ENCODE results near the gene MAP3K20. TPM values are rescaled to one million over a fixed set of nuclear protein-coding genes. Genes with fewer than 3 reads are reported as not detected.
"Not testable (repeated sequence)": the region's sequence is repeated elsewhere in the genome, so short reads cannot be mapped to it uniquely, and the experiment has no call there.

The MAP3K20 gene
- polyA plus RNA-seq, 3 donors, result 26.4 to 28.7 (median 27.3) TPM

- no peak for DNase-seq (ENCODE audit: extremely low read depth in 1 of 11, low read depth in 9 of 11, low spot score in 4 of 11)
Observed at GRCh38 chr2:173171924-173172643, 96.4 kb downstream of the MAP3K20 start.

DNA sequence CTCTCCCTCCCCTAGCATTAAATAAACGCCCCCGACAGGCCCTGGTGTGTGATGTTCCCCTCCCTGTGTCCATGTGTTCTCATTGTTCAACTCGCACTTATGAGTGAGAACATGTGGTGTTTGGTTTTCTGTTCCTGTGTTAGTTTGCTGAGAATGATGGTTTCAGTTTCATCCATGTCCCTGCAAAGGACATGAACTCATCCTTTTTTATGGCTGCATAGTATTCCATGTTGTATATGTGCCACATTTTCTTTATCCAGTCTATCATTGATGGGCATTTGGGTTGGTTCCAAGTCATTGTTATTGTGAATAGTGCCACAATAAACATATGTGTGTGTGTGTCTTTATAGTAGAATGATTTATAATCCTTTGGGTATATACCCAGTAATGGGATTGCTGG is 98.7 kb downstream of the MAP3K20 start:
- not testable (repeated sequence) for DNase-seq (ENCODE audit: extremely low read depth in 1 of 11, low read depth in 9 of 11, low spot score in 4 of 11)

DNA sequence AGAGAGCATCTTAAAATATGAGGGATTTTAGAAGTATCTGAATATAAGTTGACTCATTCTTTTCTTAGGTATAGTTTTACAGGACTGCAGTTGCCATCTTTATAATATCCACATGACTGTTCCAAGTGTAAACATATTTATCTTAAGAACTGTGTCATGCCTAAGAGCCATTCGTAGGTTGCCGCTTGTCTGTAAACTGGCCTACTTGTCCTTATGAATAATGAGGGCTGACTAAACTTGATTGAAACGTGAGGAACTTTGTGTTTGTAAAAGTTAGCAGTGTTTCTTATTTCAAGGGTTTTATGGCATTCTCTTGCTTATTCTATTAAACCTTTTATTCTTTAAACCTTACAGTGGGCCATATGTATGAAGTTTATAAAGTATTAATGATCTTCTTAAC is 99.6 kb downstream of the MAP3K20 start:
- no peak for DNase-seq (ENCODE audit: extremely low read depth in 1 of 11, low read depth in 9 of 11, low spot score in 4 of 11)

GRCh38 chr2:173181982-173182381 is 106.3 kb downstream of the MAP3K20 start:
- no peak for DNase-seq (ENCODE audit: extremely low read depth in 1 of 11, low read depth in 9 of 11, low spot score in 4 of 11)

- DNase-seq (ENCODE audit: extremely low read depth in 1 of 11, low read depth in 9 of 11, low spot score in 4 of 11), result no peak
Observed at GRCh38 chr2:173184031-173185004, 108.7 kb downstream of the MAP3K20 start.

GRCh38 chr2:173185437-173185836 is 109.8 kb downstream of the MAP3K20 start:
- DNase-seq (ENCODE audit: extremely low read depth in 1 of 11, low read depth in 9 of 11, low spot score in 4 of 11), result no peak

- DNase-seq (ENCODE audit: extremely low read depth in 1 of 11, low read depth in 9 of 11, low spot score in 4 of 11), result no peak
Observed at GRCh38 chr2:173187941-173188788, 112.5 kb downstream of the MAP3K20 start.

DNA sequence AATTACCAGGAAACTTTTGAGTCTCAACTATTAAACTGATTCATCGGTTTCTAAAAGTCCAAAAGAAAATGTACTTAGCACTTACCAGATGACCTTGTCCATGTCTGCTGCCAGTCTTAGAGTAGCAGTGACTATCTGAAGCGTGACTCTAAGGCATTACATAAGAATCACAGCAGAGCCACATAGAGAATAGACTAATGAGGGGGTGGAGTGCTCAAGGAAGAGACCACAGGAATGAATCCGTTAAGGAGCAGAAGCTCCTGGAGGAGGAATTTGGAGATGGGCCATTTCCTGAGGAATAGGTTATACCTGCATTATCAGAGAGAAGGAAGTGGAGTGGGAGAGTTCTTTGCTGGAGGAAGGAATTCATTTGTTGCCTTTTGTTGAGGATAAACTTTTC is 116.0 kb downstream of the MAP3K20 start:
- DNase-seq (ENCODE audit: extremely low read depth in 1 of 11, low read depth in 9 of 11, low spot score in 4 of 11), result no peak

DNA sequence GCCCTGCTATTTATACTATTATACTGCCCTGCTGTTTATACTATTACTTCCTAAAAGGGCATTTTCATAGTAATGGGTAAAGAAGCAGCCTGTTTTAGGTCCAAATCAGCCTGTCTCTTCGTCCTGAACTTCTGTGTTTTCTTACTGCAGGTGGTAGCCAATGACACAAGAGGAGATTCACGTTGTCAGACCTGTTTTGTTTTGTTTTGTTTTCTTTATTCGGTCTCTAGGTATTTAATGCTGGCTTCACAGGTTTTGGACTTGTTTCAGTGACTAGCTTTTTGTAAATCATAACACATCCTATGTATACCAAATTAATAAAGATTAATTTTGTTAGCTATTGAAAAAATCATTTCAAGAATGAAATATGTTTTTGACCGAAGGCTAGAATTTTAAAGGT is 116.4 kb downstream of the MAP3K20 start:
- no peak for DNase-seq (ENCODE audit: extremely low read depth in 1 of 11, low read depth in 9 of 11, low spot score in 4 of 11)

DNA sequence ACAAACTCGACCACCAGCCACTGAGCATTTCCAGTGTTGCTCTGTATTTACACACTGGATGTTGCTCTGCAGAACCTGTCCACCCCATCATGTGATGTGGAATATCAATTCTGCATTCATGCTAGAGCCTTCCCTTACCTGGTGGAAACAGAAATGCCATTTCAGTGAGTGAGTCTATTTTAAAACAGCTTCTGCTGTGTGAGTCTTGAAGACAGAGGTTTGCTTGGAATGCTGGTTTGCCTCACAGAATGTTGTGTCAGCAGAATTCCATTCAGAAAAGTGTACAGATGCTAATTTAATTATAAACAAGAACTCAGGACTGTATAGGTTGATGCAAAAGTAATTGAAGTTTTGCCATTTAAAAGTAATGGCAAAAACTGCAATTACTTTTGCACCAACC is 118.3 kb downstream of the MAP3K20 start:
- DNase-seq (ENCODE audit: extremely low read depth in 1 of 11, low read depth in 9 of 11, low spot score in 4 of 11), result no peak

DNA sequence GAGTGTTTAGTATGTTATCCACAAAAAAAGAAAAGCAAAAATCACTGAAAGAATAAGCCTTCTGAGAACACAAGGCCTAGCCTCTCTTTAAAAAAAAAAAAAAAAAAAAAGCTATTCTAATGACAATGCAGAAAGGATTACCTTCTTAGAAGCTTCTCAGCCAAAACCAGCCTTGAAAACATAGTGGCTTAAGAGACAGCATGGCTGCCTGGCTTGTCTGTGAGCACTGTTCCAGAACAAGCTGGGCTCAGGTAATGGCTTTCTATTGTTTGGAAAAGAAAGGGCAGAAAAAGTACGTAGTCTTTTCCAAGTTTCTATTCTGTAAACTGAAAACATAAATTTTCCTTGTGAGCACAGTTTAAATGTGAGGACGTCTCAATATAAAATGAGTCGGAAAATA is 119.5 kb downstream of the MAP3K20 start:
- DNase-seq (ENCODE audit: extremely low read depth in 1 of 11, low read depth in 9 of 11, low spot score in 4 of 11), result no peak

- no peak for DNase-seq (ENCODE audit: extremely low read depth in 1 of 11, low read depth in 9 of 11, low spot score in 4 of 11)
Observed at GRCh38 chr2:173196080-173196479, 120.4 kb downstream of the MAP3K20 start.

GRCh38 chr2:173196638-173197037 is 121.0 kb downstream of the MAP3K20 start:
- no peak for DNase-seq (ENCODE audit: extremely low read depth in 1 of 11, low read depth in 9 of 11, low spot score in 4 of 11)

GRCh38 chr2:173198327-173198726 is 122.7 kb downstream of the MAP3K20 start:
- DNase-seq (ENCODE audit: extremely low read depth in 1 of 11, low read depth in 9 of 11, low spot score in 4 of 11), result no peak

DNA sequence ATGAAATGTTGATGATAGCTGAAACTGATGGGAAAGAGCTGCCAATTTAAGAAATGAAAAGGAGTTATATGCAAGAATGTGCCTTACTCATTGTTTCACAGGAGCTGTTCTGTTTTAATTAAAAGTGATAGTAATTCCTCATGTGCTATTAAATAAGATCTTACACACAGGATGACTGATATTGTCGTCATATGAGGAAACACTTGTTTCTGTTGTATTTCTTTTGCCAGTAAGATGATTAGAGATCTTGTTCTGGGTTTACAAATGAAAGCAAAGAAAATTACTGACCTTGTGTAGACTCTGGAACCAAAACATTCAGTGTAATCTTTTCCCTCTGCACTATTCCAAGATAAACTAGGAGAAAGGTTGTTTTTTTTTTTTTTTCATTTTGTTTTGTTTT is 123.6 kb downstream of the MAP3K20 start:
- no peak for DNase-seq (ENCODE audit: extremely low read depth in 1 of 11, low read depth in 9 of 11, low spot score in 4 of 11)

DNA sequence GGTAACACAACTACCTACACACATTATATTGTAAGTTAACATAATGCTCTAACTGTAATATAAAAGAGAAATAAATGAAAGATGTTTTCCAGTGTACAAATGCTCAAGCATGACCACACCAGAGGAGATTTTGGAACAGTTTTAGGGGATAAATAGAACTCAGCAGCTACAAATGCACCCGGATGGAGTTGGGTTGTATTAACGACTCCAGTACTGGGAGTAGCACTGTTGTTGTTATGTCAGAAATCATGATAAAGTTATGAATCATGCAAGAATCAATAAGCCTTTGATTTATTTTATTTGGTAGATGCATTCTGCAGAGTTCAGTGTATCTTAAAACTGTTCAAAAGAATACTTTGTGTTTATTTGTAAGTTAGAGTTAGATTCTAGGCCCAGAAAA is 126.9 kb downstream of the MAP3K20 start:
- DNase-seq (ENCODE audit: extremely low read depth in 1 of 11, low read depth in 9 of 11, low spot score in 4 of 11), result no peak

- DNase-seq (ENCODE audit: extremely low read depth in 1 of 11, low read depth in 9 of 11, low spot score in 4 of 11), result no peak
Observed at GRCh38 chr2:173204316-173204715, 128.7 kb downstream of the MAP3K20 start.

GRCh38 chr2:173205375-173205774 is 129.7 kb downstream of the MAP3K20 start:
- DNase-seq (ENCODE audit: extremely low read depth in 1 of 11, low read depth in 9 of 11, low spot score in 4 of 11), result no peak

GRCh38 chr2:173207124-173207523 is 131.5 kb downstream of the MAP3K20 start:
- not testable (repeated sequence) for DNase-seq (ENCODE audit: extremely low read depth in 1 of 11, low read depth in 9 of 11, low spot score in 4 of 11)

Data from renal cortex interstitium (tissue), 11 donors.